ENCODE results near the gene TSPAN9. TPM values are rescaled to one million over a fixed set of nuclear protein-coding genes. Genes with fewer than 3 reads are reported as not detected.
A peak's percentile ranks its signal among the peaks of the same experiment; 100 is the strongest.

Gene TSPAN9
- polyA plus RNA-seq, 2 of the 4 experiments (the other 2 are of a cell fraction) = 12.4 to 16.1 TPM

GRCh38 chr12:3032161-3032560 lies 45.0 kb upstream of the TSPAN9 start:
- no peak overlapping the region for H3K4me3 ChIP-seq
- 84% methylated on average over 11 of the region's 12 CpGs for WGBS (ENCODE audit: missing lambda C conversion rate)
- no peak for DNase-seq (ENCODE audit: low read depth in 1 of 2, low spot score in 1 of 2)
- no peak for FAIRE-seq
- no peak overlapping the region for H3K27ac ChIP-seq
- TF ChIP-seq POLR2A (IDR thresholded peaks at IDR 0.05; ENCODE audit: low read length) = no peak
- TF ChIP-seq ZFP36 (IDR thresholded peaks at IDR 0.05; ENCODE audit: borderline replicate concordance, partially characterized antibody) = no peak
- no peak for TF ChIP-seq CHD2 (IDR thresholded peaks at IDR 0.05; ENCODE audit: low read length, partially characterized antibody)
- no peak for TF ChIP-seq PBX3 (IDR thresholded peaks at IDR 0.05)
- no peak for TF ChIP-seq FOSB (CRISPR knock-in tag; IDR thresholded peaks at IDR 0.05)
- no peak for TF ChIP-seq ESRRA (IDR thresholded peaks at IDR 0.05; ENCODE audit: borderline replicate concordance, low read length)
- TF ChIP-seq RFX5 (IDR thresholded peaks at IDR 0.05) = no peak
- TF ChIP-seq KDM1A (IDR thresholded peaks at IDR 0.05; ENCODE audit: low read depth) = no peak
- TF ChIP-seq MYC (IDR thresholded peaks at IDR 0.05; ENCODE audit: borderline replicate concordance, low read length) = no peak
- no peak for TF ChIP-seq POLR2AphosphoS2 (conservative IDR thresholded peaks at IDR 0.05; ENCODE audit: low read length)
- no peak for TF ChIP-seq MAZ (IDR thresholded peaks at IDR 0.05; ENCODE audit: borderline replicate concordance, low read depth, low read length)
- TF ChIP-seq CTCF (IDR thresholded peaks at IDR 0.05) = no peak
- no peak for TF ChIP-seq JUNB (IDR thresholded peaks at IDR 0.05)
- TF ChIP-seq ELK1 (IDR thresholded peaks at IDR 0.05; ENCODE audit: low read depth, low read length) = no peak
- TF ChIP-seq KDM5A (IDR thresholded peaks at IDR 0.05) = no peak
- TF ChIP-seq E2F6 (IDR thresholded peaks at IDR 0.05; ENCODE audit: borderline replicate concordance, low read depth) = no peak
- no peak for TF ChIP-seq JUN (IDR thresholded peaks at IDR 0.05)
- no peaks in the 10 kb centered on the region for H3K9me3 ChIP-seq
- POLR2A ChIA-PET = no interaction called here
- CTCF ChIA-PET = interaction anchor here (1.1 to 2.6 kb wide), 6 partner anchors 8 to 178 kb away, joined by 4 to 12 read pairs (median 6); no protein-coding TSS in a partner anchor
- no peaks in the 10 kb centered on the region for H3K4me1 ChIP-seq
- no peak overlapping the region for H3K4me2 ChIP-seq
- no peak for ATAC-seq

GRCh38 chr12:3032770-3033538 lies 44.2 kb upstream of the TSPAN9 start:
- Histone ChIP-seq H3K9me3 (no peaks in the 10 kb centered on the region), H3K4me2 (no peak overlapping the region), H3K4me1 (no peaks in the 10 kb centered on the region), H3K27ac (no peak overlapping the region), H3K4me3 (no peak overlapping the region)
- ChIA-PET POLR2A (no interaction called here), CTCF (interaction anchor here (0.6 to 2.6 kb wide), 13 partner anchors 9 to 199 kb away, joined by 3 to 24 read pairs (median 4); no protein-coding TSS in a partner anchor)
- ATAC-seq (peak in 1 of 2 experiments; percentile 6; a peak in 2 of 6 replicates), FAIRE-seq (no peak), DNase-seq (ENCODE audit: low read depth in 1 of 2, low spot score in 1 of 2) (no peak)
- TF ChIP-seq NPAS2 (CRISPR knock-in tag; IDR thresholded peaks at IDR 0.05; ENCODE audit: borderline replicate concordance) (no peak), FOSB (CRISPR knock-in tag; IDR thresholded peaks at IDR 0.05) (no peak)
- 93% methylated on average over 26 of the region's 27 CpGs for WGBS (ENCODE audit: missing lambda C conversion rate)

GRCh38 chr12:3033539-3033867 lies 43.7 kb upstream of the TSPAN9 start:
- ChIA-PET CTCF (interaction anchor here (0.6 to 2.6 kb wide), 30 partner anchors 9 to 297 kb away, joined by 3 to 24 read pairs (median 4); no protein-coding TSS in a partner anchor), POLR2A (no interaction called here)
- ATAC-seq = no peak
- no peaks in the 10 kb centered on the region for H3K9me3 ChIP-seq
- WGBS (ENCODE audit: missing lambda C conversion rate) = 85% methylated on average over 8 of the region's 8 CpGs
- H3K4me3 ChIP-seq = no peak overlapping the region
- FAIRE-seq = no peak
- no peak for DNase-seq (ENCODE audit: low read depth in 1 of 2, low spot score in 1 of 2)
- no peak overlapping the region for H3K27ac ChIP-seq
- H3K4me1 ChIP-seq = no peaks in the 10 kb centered on the region
- H3K4me2 ChIP-seq = no peak overlapping the region
- TF ChIP-seq BHLHE40 (IDR thresholded peaks at IDR 0.05; ENCODE audit: low read depth, low read length) (no peak), BCL3 (IDR thresholded peaks at IDR 0.05) (no peak), ZC3H11A (IDR thresholded peaks at IDR 0.05) (no peak), FOSB (CRISPR knock-in tag; IDR thresholded peaks at IDR 0.05) (no peak), MAX (IDR thresholded peaks at IDR 0.05) (no peak), SMC3 (IDR thresholded peaks at IDR 0.05) (no peak), RARB (CRISPR knock-in tag; IDR thresholded peaks at IDR 0.05) (no peak), CEBPB (IDR thresholded peaks at IDR 0.05) (no peak), EP300 (IDR thresholded peaks at IDR 0.05) (no peak), RAD21 (conservative IDR thresholded peaks at IDR 0.05 in 1 of 2, IDR thresholded peaks at IDR 0.05 in 1 of 2) (no peak), CBX2 (IDR thresholded peaks at IDR 0.05; ENCODE audit: borderline replicate concordance, low read depth) (no peak), RNF2 (IDR thresholded peaks at IDR 0.05; ENCODE audit: borderline replicate concordance, low read depth) (no peak)
